Measurements from ENCODE around the gene CCDC187. TPM values are rescaled to one million over a fixed set of nuclear protein-coding genes. Genes with fewer than 3 reads are reported as not detected.
A peak's percentile ranks its signal among the peaks of the same experiment; 100 is the strongest.

Gene CCDC187
- total RNA-seq, 1 donor from 2014 or later: not detected

DNA sequence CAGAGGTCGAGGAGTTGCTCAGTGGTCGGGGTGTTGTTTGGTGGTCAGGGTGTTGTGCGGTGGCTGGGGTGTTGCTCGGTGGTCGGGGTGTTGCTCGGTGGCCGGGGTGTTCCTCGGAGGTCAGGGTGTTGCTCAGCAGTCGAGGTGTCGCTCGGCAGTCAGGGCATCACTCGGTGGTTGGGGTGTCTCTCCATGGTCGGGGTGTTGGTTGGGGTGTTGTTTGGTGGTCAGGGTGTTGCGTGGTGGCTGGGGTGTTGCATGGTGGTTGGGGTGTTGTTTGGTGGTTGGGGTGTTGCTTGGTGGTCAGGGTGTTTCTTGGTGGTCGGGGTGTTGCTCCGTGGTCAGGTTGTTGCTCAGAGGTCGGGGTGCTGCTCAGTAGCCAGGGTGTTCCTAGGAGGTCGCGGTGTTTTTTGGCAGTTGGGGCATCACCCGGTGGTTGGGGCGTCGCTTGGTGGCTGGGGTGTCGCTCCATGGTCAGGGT, 12.4 kb upstream of the CCDC187 start:
- Histone ChIP-seq H3K36me3 (no peaks in the 10 kb centered on the region), H4K20me1 (ENCODE audit: low read depth) (no peaks in the 10 kb centered on the region), H3K4me1 (no peaks in the 10 kb centered on the region), H3K27ac (no peak overlapping the region), H3F3A (ENCODE audit: low read depth) (no peaks in the 10 kb centered on the region), H3K79me2 (ENCODE audit: low read depth) (no peaks in the 10 kb centered on the region), H3K9me3 (ENCODE audit: low read depth) (peaks cover 3% of the 10 kb centered on the region), H3K4me3 (no peak overlapping the region), H2AFZ (replicated peaks) (no peak overlapping the region), H3K9ac (no peak overlapping the region), H3K4me2 (no peak overlapping the region), H3K27me3 (no peaks in the 10 kb centered on the region)
- Mint-ChIP-seq H3K36me3 (peaks cover 5% of the 10 kb centered on the region), H3K9me3 (peaks cover 22% of the 10 kb centered on the region), H3K27me3 (ENCODE audit: insufficient read depth, low read depth) (peaks cover 13% of the 10 kb centered on the region), H3K27ac (peak overlapping the region; percentile 43), H3K4me1 (peaks cover 13% of the 10 kb centered on the region), H3K4me3 (peak overlapping the region; percentile 21)
- DNase-seq (ENCODE audit: low spot score): no peak
- TF ChIP-seq EZH2phosphoT487 (IDR thresholded peaks at IDR 0.05) (no peak), EZH2 (IDR thresholded peaks at IDR 0.05) (no peak), CTCF (IDR thresholded peaks at IDR 0.05) (no peak)

GRCh38 chr9:136314944-136315343, 11.1 kb upstream of the CCDC187 start:
- no peak overlapping the region for H3K9ac ChIP-seq

DNA sequence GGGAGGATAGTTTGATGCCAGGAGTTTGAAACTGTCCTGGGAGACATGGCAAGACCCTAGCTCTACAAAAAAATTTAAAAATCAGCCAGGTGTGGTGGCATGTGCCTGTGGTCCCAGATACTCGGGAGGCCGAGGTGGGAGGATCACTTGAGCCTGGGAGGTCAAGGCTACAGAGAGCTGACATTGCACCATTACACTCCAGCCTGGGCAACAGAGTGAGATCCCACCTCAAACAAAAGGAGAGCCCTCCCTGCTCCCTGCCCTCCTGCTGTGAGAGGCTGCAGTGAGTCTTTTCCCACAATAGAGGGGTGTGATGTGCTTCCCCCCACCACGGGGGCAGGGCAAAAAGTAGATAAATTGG, 10.1 kb upstream of the CCDC187 start:
- Mint-ChIP-seq H3K27ac (no peak overlapping the region), H3K9me3 (peaks cover 22% of the 10 kb centered on the region), H3K4me1 (peaks cover 13% of the 10 kb centered on the region), H3K36me3 (peaks cover 5% of the 10 kb centered on the region), H3K4me3 (no peak overlapping the region), H3K27me3 (ENCODE audit: insufficient read depth, low read depth) (peaks cover 10% of the 10 kb centered on the region)
- no peaks in the 10 kb centered on the region for H4K20me1 ChIP-seq (ENCODE audit: low read depth)
- TF ChIP-seq CTCF (IDR thresholded peaks at IDR 0.05) (no peak), EZH2 (IDR thresholded peaks at IDR 0.05) (no peak), EZH2phosphoT487 (IDR thresholded peaks at IDR 0.05) (no peak)
- no peak overlapping the region for H3K9ac ChIP-seq
- no peak overlapping the region for H3K4me2 ChIP-seq
- no peaks in the 10 kb centered on the region for H3K36me3 ChIP-seq
- H3F3A ChIP-seq (ENCODE audit: low read depth): peaks cover 8% of the 10 kb centered on the region
- H3K9me3 ChIP-seq (ENCODE audit: low read depth): no peaks in the 10 kb centered on the region
- no peaks in the 10 kb centered on the region for H3K79me2 ChIP-seq (ENCODE audit: low read depth)
- H3K27ac ChIP-seq: no peak overlapping the region
- DNase-seq (ENCODE audit: low spot score): no peak
- H2AFZ ChIP-seq (replicated peaks): no peak overlapping the region
- no peaks in the 10 kb centered on the region for H3K4me1 ChIP-seq
- H3K27me3 ChIP-seq: no peaks in the 10 kb centered on the region
- H3K4me3 ChIP-seq: no peak overlapping the region

More at GRCh38 chr9:136314944-136315343, 11.1 kb upstream of the CCDC187 start:
- TF ChIP-seq EZH2phosphoT487 (IDR thresholded peaks at IDR 0.05) (no peak), CTCF (IDR thresholded peaks at IDR 0.05) (no peak)
- Histone ChIP-seq H3K4me2 (no peak overlapping the region), H3F3A (ENCODE audit: low read depth) (peaks cover 4% of the 10 kb centered on the region), H2AFZ (replicated peaks) (no peak overlapping the region), H3K36me3 (no peaks in the 10 kb centered on the region), H3K9me3 (ENCODE audit: low read depth) (no peaks in the 10 kb centered on the region), H3K27ac (no peak overlapping the region), H4K20me1 (ENCODE audit: low read depth) (no peaks in the 10 kb centered on the region), H3K4me3 (no peak overlapping the region), H3K79me2 (ENCODE audit: low read depth) (no peaks in the 10 kb centered on the region), H3K4me1 (no peaks in the 10 kb centered on the region), H3K27me3 (no peaks in the 10 kb centered on the region)
- peaks cover 13% of the 10 kb centered on the region for H3K4me1 Mint-ChIP-seq
- DNase-seq (ENCODE audit: low spot score): no peak
- H3K4me3 Mint-ChIP-seq: no peak overlapping the region
- peaks cover 10% of the 10 kb centered on the region for H3K27me3 Mint-ChIP-seq (ENCODE audit: insufficient read depth, low read depth)
- peaks cover 5% of the 10 kb centered on the region for H3K36me3 Mint-ChIP-seq
- peaks cover 22% of the 10 kb centered on the region for H3K9me3 Mint-ChIP-seq
- no peak overlapping the region for H3K27ac Mint-ChIP-seq
